GM20431 (cell line): ENCODE measurements around the gene URI1.

ENCODE experiments used
- in situ Hi-C: fragments of 300-500 bp; cut with MseI, MboI; formaldehyde crosslinking; loops from one replicate; pipeline ENCODE4 v1.15.0; 2020; ENCODE audit warnings: low sequenced_read_pairs; ENCODE audit not compliant: unreplicated experiment

The URI1 gene, protein sequence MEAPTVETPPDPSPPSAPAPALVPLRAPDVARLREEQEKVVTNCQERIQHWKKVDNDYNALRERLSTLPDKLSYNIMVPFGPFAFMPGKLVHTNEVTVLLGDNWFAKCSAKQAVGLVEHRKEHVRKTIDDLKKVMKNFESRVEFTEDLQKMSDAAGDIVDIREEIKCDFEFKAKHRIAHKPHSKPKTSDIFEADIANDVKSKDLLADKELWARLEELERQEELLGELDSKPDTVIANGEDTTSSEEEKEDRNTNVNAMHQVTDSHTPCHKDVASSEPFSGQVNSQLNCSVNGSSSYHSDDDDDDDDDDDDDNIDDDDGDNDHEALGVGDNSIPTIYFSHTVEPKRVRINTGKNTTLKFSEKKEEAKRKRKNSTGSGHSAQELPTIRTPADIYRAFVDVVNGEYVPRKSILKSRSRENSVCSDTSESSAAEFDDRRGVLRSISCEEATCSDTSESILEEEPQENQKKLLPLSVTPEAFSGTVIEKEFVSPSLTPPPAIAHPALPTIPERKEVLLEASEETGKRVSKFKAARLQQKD

GRCh38 chr19:29941828-29942403, at the start of gene URI1:
URI1 (plus strand) TSS chr19:29942239; CDS start chr19:29942548, 309 bp downstream.
- in situ Hi-C loops = no loop called here

DNA sequence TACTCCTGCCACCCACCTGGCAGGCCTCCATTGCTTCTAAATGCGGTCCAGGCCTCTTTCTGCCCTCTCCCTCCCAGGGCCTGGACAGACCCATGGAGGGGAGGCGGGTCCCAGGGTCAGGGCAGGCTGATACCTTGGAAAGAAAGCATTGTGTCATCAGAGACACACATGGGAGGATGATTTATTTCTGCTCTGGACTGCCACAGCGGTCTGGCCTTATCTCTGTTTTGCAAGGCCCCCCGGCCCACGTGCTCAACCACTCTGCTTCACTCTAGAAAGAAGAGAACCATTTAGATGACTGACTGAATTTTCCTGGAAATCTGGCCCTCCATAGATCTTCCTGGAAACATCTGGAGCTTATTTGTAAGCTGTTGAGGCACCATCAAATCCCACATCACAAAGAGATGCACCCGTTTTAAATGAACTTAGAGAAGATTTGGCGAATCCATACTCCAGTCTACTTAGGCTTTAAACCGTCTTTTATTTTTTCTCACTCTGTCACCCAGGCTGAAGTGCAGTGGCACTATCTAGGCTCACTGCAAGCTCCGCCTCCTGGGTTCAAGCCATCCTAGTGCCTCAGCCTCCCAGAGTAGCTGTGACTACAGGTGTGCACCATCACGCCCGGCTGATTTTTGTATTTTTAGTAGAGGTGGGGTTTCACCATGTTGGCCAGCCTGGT, 48.3 kb upstream of the URI1 start:
- in situ Hi-C loops = no loop called here

DNA sequence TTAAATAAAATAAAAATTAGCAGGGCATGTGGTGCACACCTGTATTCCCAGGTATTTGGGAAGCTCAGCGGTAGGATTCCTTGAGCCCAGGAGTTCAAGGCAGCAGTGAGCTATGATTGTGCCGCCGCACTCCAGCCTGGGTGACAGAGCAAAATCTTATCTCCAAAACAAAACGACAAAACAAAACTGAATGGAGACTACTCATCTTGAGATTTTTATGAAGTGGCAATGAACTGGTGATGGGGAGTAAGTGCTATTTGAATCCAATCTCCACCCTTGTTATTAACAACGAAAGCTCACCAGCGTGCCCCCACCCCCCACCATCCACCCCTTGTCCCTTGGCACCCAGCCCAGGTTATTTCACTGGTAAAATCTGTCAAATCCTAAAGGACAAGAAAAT, 45.2 kb upstream of the URI1 start:
- in situ Hi-C loops = no loop called here

- in situ Hi-C loops = no loop called here
Measured at GRCh38 chr19:29897466-29897865, 44.6 kb upstream of the URI1 start.

DNA sequence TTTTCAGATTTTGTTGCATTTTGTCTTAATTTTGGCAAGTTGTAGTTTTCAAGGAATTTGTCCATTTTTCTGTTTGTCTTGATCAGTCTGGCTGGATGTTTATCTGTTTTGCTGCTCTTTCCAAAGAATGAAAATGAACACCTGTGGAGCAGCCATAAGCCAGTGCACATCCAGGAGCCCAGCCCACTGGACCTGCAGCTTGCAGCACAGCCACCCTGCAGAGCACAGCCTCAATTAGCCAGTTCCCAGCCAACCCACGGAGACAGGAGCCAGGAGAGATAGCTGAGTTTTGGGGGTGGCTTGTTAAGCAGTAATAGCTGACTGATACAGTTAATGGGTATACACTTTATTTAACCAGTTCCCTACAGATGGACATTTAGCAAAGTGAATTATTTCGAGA, 38.0 kb upstream of the URI1 start:
- in situ Hi-C loops = loop anchor here (25.0 kb wide), 1 partner anchor 733 kb away; no protein-coding TSS in a partner anchor

DNA sequence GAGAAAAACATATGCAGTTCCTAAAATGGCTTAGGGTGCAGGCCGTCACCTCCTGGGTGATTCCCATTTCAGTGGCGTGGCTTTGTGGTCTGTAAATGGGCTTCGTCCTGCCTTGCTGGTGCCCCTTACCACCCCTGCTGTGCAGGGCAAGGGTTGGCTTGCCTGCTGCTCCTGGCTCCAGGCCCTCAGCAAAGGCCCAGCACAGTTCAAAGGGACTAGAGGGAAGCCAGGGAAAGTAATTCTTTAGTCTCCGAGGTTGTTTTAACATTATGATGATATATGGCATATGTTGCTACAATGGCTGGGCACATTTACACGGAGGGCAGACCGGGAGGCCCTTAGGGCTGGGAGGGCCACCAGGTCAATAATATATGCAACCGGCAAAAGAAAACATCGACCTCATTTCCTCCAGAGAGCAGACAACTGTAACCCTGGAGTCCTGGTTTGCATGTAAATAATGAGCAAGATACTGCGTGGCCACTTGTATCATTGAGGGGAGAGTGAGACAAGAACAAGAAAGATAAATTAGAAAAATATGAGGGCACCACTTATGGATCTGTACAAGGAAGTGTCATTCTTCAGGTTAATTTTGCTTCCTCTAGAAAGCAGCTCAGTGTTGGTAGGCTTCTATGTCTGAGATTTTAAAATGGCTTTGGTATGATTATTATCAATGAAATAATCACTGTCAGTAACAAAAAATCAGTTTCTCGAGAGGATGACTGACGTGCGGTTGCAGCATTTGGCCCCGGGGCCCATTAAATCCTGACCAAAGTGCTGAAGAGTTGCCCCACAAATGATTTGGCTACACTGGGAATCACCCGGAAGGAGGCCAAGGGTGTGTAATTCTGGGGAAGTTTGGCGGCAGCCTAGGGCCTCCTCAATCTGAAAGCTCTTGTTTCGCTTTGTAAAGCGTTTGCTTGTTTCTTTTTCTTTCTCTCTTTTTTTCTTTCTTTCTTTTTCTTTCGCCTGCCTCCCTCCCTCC, 32.8 kb upstream of the URI1 start:
- in situ Hi-C loops = loop anchor here (25.0 kb wide), 1 partner anchor 728 kb away; no protein-coding TSS in a partner anchor

DNA sequence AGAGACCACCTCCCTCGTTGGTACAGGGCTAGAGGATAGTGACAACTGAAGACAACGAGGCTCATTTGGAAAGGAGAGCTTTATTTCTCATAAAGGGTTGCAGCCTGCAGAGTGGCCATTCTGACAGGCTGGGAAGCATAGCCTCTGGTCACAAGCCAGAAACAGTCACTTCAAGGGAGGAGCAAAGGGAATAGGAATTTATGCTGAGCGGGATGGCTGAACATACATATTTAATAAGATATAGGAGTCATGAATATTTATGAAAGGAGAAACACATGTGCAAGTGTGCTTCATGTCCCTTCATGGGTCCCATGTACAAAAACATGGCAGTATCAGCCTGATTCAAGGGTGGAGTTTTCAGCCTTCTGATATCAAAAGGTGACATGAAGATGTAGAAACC, 27.1 kb upstream of the URI1 start:
- in situ Hi-C loops = loop anchor here (25.0 kb wide), 1 partner anchor 722 kb away; no protein-coding TSS in a partner anchor

DNA sequence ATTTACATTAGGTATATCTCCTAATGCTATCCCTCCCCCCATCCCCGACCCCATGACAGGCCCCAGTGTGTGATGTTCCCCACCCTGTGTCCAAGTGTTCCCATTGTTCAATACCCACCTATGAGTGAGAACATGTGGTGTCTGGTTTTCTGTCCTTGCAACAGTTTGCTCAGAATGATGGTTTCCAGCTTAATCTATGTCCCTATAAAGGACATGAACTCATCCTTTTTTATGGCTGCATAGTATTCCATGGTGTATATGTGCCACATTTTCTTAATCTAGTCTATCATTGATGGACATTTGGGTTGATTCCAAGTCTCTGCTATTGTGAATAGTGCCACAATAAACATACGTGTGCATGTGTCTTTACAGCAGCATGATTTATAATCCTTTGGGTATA, 26.2 kb upstream of the URI1 start:
- in situ Hi-C loops = loop anchor here (25.0 kb wide), 1 partner anchor 721 kb away; no protein-coding TSS in a partner anchor

DNA sequence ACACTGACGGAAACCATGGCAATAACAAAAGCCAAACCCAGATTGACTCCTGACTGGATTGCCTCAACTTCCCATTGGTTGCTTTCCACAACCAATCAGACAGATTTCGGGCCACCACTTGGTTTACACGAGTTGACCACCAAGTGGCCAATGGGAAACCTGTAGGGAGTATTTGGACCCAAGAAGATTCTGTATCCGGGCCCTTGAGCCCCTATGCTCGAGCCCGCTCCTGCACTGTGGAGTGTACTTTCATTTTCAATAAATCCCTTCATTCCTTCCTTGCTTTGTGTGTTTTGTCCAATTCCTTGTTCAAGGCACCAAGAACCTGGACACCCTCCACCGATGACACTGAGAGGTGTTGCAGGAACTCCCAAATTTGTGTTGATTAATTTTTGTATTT, 24.1 kb upstream of the URI1 start:
- in situ Hi-C loops = loop anchor here (25.0 kb wide), 1 partner anchor 719 kb away; no protein-coding TSS in a partner anchor

DNA sequence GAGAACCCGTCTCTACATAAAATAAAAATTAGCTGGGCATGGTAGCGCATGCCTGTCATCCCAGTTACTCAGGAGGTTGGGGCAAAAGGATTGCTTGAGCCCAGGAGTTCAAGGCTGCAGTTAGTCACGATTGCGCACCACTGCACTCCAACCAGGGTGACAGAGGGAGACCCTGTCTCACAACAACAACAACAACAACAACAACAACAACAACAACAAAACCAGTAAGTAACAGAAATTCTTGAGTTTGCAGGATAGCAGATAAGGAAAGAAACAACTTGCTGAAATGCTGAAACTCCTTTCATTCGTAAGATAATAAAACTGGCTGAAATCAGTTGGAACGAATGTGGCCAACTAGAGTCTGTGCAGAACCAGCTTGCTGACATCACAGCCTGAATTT, 23.1 kb upstream of the URI1 start:
- in situ Hi-C loops = loop anchor here (25.0 kb wide), 1 partner anchor 718 kb away; no protein-coding TSS in a partner anchor

DNA sequence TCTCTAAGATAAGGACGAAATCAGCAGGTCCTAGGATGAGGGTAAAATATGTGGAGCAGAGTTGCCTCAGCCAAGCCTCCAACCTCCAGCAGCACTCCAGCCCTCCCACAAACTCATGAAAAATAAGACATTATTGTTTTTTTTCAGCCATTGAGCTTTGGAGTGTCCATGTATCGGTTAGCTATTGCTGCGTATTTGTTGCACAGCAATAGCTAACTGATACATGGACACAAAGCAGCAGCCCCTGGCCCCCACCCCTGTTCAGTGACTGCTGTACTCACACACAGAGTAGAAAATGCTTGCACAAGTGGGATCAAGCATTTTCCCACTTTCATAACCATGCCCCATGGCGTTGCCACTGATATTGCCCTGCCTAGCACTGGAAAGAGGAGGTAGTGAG, 19.1 kb upstream of the URI1 start:
- in situ Hi-C loops = loop anchor here (25.0 kb wide), 1 partner anchor 714 kb away; no protein-coding TSS in a partner anchor

DNA sequence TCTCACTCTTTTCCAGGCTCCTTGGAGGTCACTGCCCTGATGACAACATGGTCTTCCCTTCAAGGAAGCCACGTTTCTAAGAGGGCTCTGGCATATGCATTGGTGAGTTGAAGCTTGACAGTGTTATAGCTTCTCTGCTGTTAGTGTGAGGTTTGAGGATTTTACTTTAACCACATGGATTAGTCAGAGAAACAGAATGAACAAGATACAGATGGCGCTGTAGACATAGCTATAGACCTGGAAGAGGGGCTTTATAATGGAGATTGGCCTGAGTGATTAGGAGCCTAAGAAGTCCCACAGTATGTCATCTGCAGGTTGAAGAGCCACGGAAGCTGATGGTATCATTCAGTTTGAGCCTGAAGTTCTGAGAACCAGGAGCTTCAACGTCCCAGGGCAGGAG, 18.4 kb upstream of the URI1 start:
- in situ Hi-C loops = loop anchor here (25.0 kb wide), 1 partner anchor 714 kb away; no protein-coding TSS in a partner anchor

- in situ Hi-C loops = no loop called here
Measured at GRCh38 chr19:29926031-29926430, 16.0 kb upstream of the URI1 start.

- in situ Hi-C loops = no loop called here
Measured at GRCh38 chr19:29926801-29927200, 15.2 kb upstream of the URI1 start.

DNA sequence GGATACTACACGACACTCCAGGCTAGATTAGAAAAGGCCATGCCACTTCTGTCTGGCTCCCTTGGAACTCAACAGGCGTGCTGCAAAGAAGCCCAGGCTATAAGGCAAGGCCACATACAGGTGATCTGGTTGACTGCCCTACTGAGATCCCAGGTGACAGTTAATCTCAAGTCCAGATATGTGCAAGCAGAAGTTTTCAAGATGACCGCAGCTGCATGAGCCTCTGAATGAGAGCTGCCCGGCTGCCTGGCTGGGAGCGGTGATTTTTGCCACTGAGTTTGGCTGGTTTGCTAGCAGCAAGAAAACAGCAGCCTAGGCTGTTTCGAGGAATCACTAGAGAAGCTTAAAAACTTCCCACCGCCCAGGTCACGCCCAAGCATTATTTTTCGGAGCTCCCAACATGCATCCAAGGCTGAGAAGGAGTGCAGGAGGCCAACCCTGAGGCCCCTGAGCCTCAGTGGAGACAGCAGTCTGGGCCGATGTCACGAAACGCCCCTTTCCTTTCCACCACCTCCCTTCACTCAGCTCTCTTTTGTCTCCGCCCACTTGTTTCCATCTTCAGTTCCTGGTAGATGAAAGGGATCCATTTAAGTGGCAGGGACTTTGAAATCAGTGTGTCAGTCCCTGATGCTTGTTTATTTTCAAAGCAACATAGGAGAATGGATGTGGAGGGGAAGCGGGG, 14.0 kb upstream of the URI1 start:
- in situ Hi-C loops = no loop called here

DNA sequence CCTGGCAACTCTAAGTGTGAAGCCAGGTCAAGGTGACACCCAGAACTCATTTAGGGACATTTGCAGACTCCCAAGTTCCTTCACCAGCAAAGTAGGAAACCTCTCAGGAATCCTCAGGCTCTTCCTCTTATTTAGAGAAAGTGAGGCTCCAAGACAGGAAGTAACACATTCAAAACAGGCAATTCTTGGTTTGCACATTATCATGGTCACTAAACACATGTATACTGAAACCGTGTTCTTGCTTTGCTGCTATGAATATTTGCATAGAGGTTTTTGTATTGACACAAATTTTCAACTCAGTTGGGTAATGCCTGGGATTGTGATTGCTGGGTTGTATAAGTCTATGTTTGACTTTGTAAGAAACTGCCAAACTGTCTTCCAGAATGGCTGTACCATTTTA, 13.2 kb upstream of the URI1 start:
- in situ Hi-C loops = no loop called here

DNA sequence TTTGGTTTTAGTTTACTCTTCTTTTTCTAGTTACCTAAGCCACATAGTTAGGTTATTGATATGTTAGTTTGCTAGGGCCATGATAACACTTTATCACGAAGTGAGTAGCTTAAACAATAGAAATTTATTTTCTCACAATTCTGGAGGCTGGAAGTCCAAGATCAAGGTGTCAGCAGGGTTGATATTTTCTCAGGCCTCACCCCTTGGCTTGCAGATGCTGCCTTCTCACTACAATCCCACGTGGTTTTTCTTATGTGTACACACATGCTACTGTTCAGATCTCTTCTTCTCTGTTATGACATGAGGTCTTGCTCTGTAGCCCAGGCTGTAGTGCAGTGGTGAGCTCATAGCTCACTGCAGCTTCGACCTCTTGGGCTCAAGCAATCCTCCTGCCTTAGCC, 7.8 kb upstream of the URI1 start:
- in situ Hi-C loops = no loop called here

- in situ Hi-C loops = no loop called here
Measured at GRCh38 chr19:29934781-29935180, 7.3 kb upstream of the URI1 start.

GRCh38 chr19:29936409-29936808, 5.6 kb upstream of the URI1 start:
- in situ Hi-C loops = no loop called here
